OCI-LY7 (cell line): ENCODE measurements around the gene TMEM147. TPM values are rescaled to one million over a fixed set of nuclear protein-coding genes. Genes with fewer than 3 reads are reported as not detected.

ENCODE experiments used
- BruUV-seq: library from RNA; stranded (reverse); fragments of 400-500 nt; replicated peaks from 2 replicates; lab custom pipeline; 2021; lab: Mats Ljungman, UMichigan
- CTCF ChIA-PET: fragments of 300-600 bp; sonication (Branson Sonifier 250); formaldehyde crosslinking; loops from one replicate; lab custom pipeline; 2022; ENCODE audit warnings: antibody characterized with exemption; ENCODE audit not compliant: unreplicated experiment; lab: Charles Lee
- POLR2A ChIA-PET: fragments of 300-600 bp; sonication (Branson Sonifier 250); formaldehyde crosslinking; loops from one replicate; lab custom pipeline; 2022; ENCODE audit warnings: antibody characterized with exemption; lab: Charles Lee
- DNase-seq: peaks from one replicate; pipeline ENCODE4 v3.0.0-alpha.2; 2015; ENCODE audit warnings: low spot score
- H2AFZ ChIP-seq: fragments of 200-600 bp; sonication (generic), shearing (Covaris generic); 2 replicates; pipeline ENCODE4 v1.6.1; 2014; ENCODE audit warnings: mild to moderate bottlenecking, antibody characterized with exemption, low read length, moderate library complexity
- H3K27ac ChIP-seq: fragments of 200-600 bp; sonication (generic); 2 replicates; pipeline ENCODE4 v1.5.1; 2014; ENCODE audit warnings: mixed run types, low read depth, mild to moderate bottlenecking, moderate library complexity, low read length, inconsistent platforms; ENCODE audit not compliant: poor library complexity, severe bottlenecking
- H3K36me3 ChIP-seq: fragments of 200-600 bp; sonication (generic); 2 replicates; pipeline ENCODE4 v1.6.1; 2014; ENCODE audit warnings: mild to moderate bottlenecking, antibody characterized with exemption, low read length, moderate library complexity, mixed read lengths; ENCODE audit not compliant: insufficient read depth
- H3K4me1 ChIP-seq: fragments of 200-600 bp; sonication (generic); 2 replicates; pipeline ENCODE4 v1.5.1; 2014; ENCODE audit warnings: mild to moderate bottlenecking, low read length; ENCODE audit not compliant: insufficient read depth, poor library complexity, severe bottlenecking
- H3K4me2 ChIP-seq: fragments of 200-600 bp; sonication (generic); 2 replicates; pipeline ENCODE4 v1.6.1; 2014; ENCODE audit warnings: mild to moderate bottlenecking, low read length
- H3K4me3 ChIP-seq: fragments of 200-600 bp; sonication (generic); 2 replicates; pipeline ENCODE4 v1.5.1; 2014; ENCODE audit warnings: mild to moderate bottlenecking, low read depth, low read length; ENCODE audit not compliant: poor library complexity, severe bottlenecking
- H3K79me2 ChIP-seq: fragments of 200-600 bp; sonication (generic); 2 replicates; pipeline ENCODE4 v1.6.1; 2016; ENCODE audit warnings: low read depth, mild to moderate bottlenecking, low read length, moderate library complexity, mixed read lengths; ENCODE audit not compliant: insufficient read depth
- H3K9me2 ChIP-seq: fragments of 200-600 bp; sonication (generic); 2 replicates; pipeline ENCODE4 v1.6.1; 2016; ENCODE audit warnings: mild to moderate bottlenecking, low read length, mixed read lengths; ENCODE audit not compliant: insufficient read depth
- H3K9me3 ChIP-seq: fragments of 200-600 bp; sonication (generic); 2 replicates; pipeline ENCODE4 v1.6.1; 2014; ENCODE audit warnings: mild to moderate bottlenecking, mixed run types, low read length, mixed read lengths
- H4K20me1 ChIP-seq: fragments of 200-600 bp; sonication (generic); 2 replicates; pipeline ENCODE4 v1.6.1; 2014; ENCODE audit warnings: mild to moderate bottlenecking, antibody characterized with exemption, low read length, moderate library complexity, mixed read lengths; ENCODE audit not compliant: insufficient read depth
- CTCF ChIP-seq: fragments of 200-600 bp; sonication (generic); conservative IDR thresholded peaks from 2 replicates; pipeline ENCODE4 v1.5.1; 2014; ENCODE audit warnings: mild to moderate bottlenecking, antibody characterized with exemption, low read length, moderate library complexity, mixed read lengths
- EZH2phosphoT487 ChIP-seq: fragments of 200-600 bp; sonication (generic); IDR thresholded peaks from 2 replicates; pipeline ENCODE4 v1.6.1; 2018; ENCODE audit warnings: low read depth, borderline replicate concordance, mild to moderate bottlenecking, mixed run types, antibody characterized with exemption, low read length, moderate library complexity, mixed read lengths
- intact Hi-C: fragments of 100-400 bp; cut with micrococcal nuclease; formaldehyde crosslinking; loops from one replicate; pipeline ENCODE4 v1.10.0; 2022; ENCODE audit not compliant: unreplicated experiment
- total RNA-seq, 2 experiments: library from RNA; depleted of rRNA in 1 of 2; stranded (reverse); fragments of >200 nt in 1 of 2; shearing (Covaris generic) in 1 of 2; gene quantifications; 2 replicates each; pipeline ENCODE4 v1.2.3, GENCODE V29; 2014 to 2022

The TMEM147 gene
- total RNA-seq, 2 experiments from 2014 or later = 47.1 to 83.2 TPM

GRCh38 chr19:35521124-35521743 lies 24.2 kb upstream of the TMEM147 start:
- BruUV-seq = no TSS peak
- no peaks in the 10 kb centered on the region for H3K4me1 ChIP-seq
- H4K20me1 ChIP-seq = no peaks in the 10 kb centered on the region
- intact Hi-C loops = no loop called here
- no peaks in the 10 kb centered on the region for H3K9me3 ChIP-seq
- ChIA-PET POLR2A (no interaction called here), CTCF (no interaction called here)
- H3K4me3 ChIP-seq = no peak overlapping the region
- no peak overlapping the region for H3K27ac ChIP-seq
- TF ChIP-seq EZH2phosphoT487 (no peak), CTCF (no peak)
- H3K79me2 ChIP-seq = no peaks in the 10 kb centered on the region
- no peak overlapping the region for H3K4me2 ChIP-seq
- no peaks in the 10 kb centered on the region for H3K36me3 ChIP-seq
- H2AFZ ChIP-seq = no peak overlapping the region
- no peak for DNase-seq
- no peaks in the 10 kb centered on the region for H3K9me2 ChIP-seq

- Histone ChIP-seq H3K4me3 (no peak overlapping the region), H4K20me1 (no peaks in the 10 kb centered on the region), H3K9me3 (no peaks in the 10 kb centered on the region), H2AFZ (no peak overlapping the region), H3K27ac (no peak overlapping the region), H3K9me2 (no peaks in the 10 kb centered on the region), H3K4me1 (no peaks in the 10 kb centered on the region), H3K4me2 (no peak overlapping the region), H3K36me3 (no peaks in the 10 kb centered on the region), H3K79me2 (no peaks in the 10 kb centered on the region)
- BruUV-seq = no TSS peak
- intact Hi-C loops = no loop called here
- DNase-seq = no peak
- ChIA-PET CTCF (no interaction called here), POLR2A (no interaction called here)
- no peak for TF ChIP-seq CTCF
- no peak for TF ChIP-seq EZH2phosphoT487
Measured at GRCh38 chr19:35522745-35523327, 22.6 kb upstream of the TMEM147 start.

DNA sequence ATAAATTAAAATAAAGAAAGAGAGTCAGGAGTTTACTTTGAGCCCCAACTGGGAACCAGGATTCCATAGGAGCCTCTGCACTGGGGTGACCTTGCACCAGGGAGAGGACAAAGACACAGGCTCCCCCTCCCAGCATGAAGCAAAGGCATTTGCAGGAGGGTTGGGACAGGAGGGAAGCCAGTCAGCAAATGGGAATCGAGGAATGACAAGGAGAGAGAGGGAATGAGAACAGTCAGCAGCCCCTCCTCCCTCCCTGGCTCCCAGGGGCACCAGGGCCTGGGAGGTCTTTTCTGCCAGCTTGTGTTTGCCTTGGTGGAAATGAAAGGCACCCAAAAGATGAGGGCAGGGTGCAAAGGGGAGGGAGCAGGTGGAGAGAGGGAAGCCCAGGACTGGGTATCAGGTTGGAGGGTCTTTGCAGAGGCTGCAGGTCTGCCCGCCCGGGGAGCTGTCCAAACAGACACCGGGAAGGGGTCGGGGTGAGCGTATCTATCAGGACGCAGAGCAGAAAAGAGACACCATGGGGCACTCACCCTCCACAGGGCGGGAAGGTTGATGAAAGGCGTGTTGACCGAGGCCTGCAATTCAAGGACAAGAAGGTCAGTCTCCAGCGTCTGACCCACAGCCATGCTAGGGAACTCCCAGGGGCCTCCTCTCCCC lies 21.1 kb upstream of the TMEM147 start:
- Histone ChIP-seq H3K4me2 (no peak overlapping the region), H3K79me2 (no peaks in the 10 kb centered on the region), H3K9me3 (no peaks in the 10 kb centered on the region), H3K27ac (no peak overlapping the region), H3K9me2 (no peaks in the 10 kb centered on the region), H3K36me3 (no peaks in the 10 kb centered on the region), H3K4me3 (no peak overlapping the region), H2AFZ (no peak overlapping the region), H3K4me1 (no peaks in the 10 kb centered on the region), H4K20me1 (no peaks in the 10 kb centered on the region)
- no TSS peak for BruUV-seq
- ChIA-PET CTCF (no interaction called here), POLR2A (no interaction called here)
- no peak for DNase-seq
- intact Hi-C loops = no loop called here
- TF ChIP-seq CTCF (no peak), EZH2phosphoT487 (no peak)
